Osteoblast (primary cell): ENCODE data around the gene DFFA. TPM values are rescaled to one million over a fixed set of nuclear protein-coding genes. Genes with fewer than 3 reads are reported as not detected.

Experiments
- DNase-seq: peaks from one replicate; pipeline ENCODE4 v3.0.0; 2011; ENCODE audit warnings: low spot score, mixed read lengths; ENCODE audit not compliant: insufficient read length; ENCODE audit errors: missing footprints
- H2AFZ ChIP-seq: 2 replicates; pipeline ENCODE4 v1.6.0; 2011; ENCODE audit warnings: mild to moderate bottlenecking, low read length
- H3K27ac ChIP-seq: 2 replicates; pipeline ENCODE4 v1.5.1; 2011; ENCODE audit warnings: mild to moderate bottlenecking, low read depth, low read length, moderate library complexity
- H3K27me3 ChIP-seq: 2 replicates; pipeline ENCODE4 v1.6.0; 2012; ENCODE audit warnings: mild to moderate bottlenecking, control low read depth, inconsistent platforms, low read length, moderate library complexity; ENCODE audit not compliant: insufficient read depth
- H3K36me3 ChIP-seq: 2 replicates; pipeline ENCODE4 v1.5.1; 2011; ENCODE audit warnings: mild to moderate bottlenecking, low read length, control low read depth, moderate library complexity; ENCODE audit not compliant: insufficient read depth
- H3K4me1 ChIP-seq: 2 replicates; pipeline ENCODE4 v1.5.1; 2011; ENCODE audit warnings: mild to moderate bottlenecking, low read length, control low read depth, moderate library complexity; ENCODE audit not compliant: insufficient read depth
- H3K4me2 ChIP-seq: 2 replicates; pipeline ENCODE4 v1.6.0; 2011; ENCODE audit warnings: mild to moderate bottlenecking, low read length; ENCODE audit not compliant: insufficient read depth
- H3K4me3 ChIP-seq: fragments of 200-600 bp; sonication (generic); 3 replicates; pipeline ENCODE4 v1.5.1; 2012; ENCODE audit warnings: mild to moderate bottlenecking, low read length, inconsistent platforms; ENCODE audit not compliant: insufficient read depth
- H3K79me2 ChIP-seq: 2 replicates; pipeline ENCODE4 v1.6.0; 2012; ENCODE audit warnings: mild to moderate bottlenecking, low read length, control low read depth, inconsistent platforms; ENCODE audit not compliant: insufficient read depth
- H3K9me3 ChIP-seq: 2 replicates; pipeline ENCODE4 v1.5.1; 2011; ENCODE audit warnings: low read depth, low read length, control low read depth
- H4K20me1 ChIP-seq: 2 replicates; pipeline ENCODE4 v1.6.0; 2012; ENCODE audit warnings: mild to moderate bottlenecking, low read length, control low read depth; ENCODE audit not compliant: insufficient read depth
- CTCF ChIP-seq: IDR thresholded peaks from 2 replicates; pipeline ENCODE4 v1.5.1; 2011; ENCODE audit warnings: mild to moderate bottlenecking, low read depth, low read length, moderate library complexity; ENCODE audit errors: extremely low read depth
- total RNA-seq: library from RNA; depleted of rRNA; stranded (reverse); fragments of >200 nt; gene quantifications from 2 replicates; pipeline ENCODE4 v1.2.3, GENCODE V29; 2012

Gene DFFA
- total RNA-seq, 1 donor: 27.9 TPM

- Histone ChIP-seq H3K4me3 (no peak overlapping the region), H3K79me2 (no peaks in the 10 kb centered on the region), H3K27me3 (no peaks in the 10 kb centered on the region), H4K20me1 (no peaks in the 10 kb centered on the region), H3K4me2 (peak overlapping the region; percentile 16), H3K9me3 (no peaks in the 10 kb centered on the region), H2AFZ (peak overlapping the region; percentile 53), H3K36me3 (peaks cover 5% of the 10 kb centered on the region), H3K4me1 (no peaks in the 10 kb centered on the region), H3K27ac (no peak overlapping the region)
- no peak for DNase-seq
- TF ChIP-seq CTCF: no peak
Measured at GRCh38 chr1:10444795-10445397, 27.4 kb downstream of the DFFA start.

DNA sequence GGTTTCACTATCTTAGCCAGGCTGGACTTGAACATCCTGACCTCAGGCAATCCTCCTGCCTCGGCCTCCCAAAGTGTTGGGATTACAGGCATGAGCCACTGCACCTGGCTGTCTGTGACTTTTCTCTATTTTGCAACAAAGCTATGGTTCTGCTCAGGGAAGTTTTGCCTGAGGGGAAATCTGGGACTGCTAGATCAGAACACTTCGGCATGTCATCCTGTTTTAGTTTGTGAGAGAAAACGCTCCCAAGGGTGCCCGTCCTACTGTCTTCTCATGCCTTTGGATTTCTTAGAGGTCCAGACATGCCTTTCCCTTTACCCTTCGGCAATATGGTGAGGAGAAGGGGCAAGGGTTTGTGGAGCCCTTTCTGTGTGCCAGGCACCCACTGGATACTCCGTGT is 28.1 kb downstream of the DFFA start:
- TF ChIP-seq CTCF: no peak
- Histone ChIP-seq H3K27ac (no peak overlapping the region), H3K27me3 (no peaks in the 10 kb centered on the region), H3K4me1 (no peaks in the 10 kb centered on the region), H3K9me3 (no peaks in the 10 kb centered on the region), H2AFZ (no peak overlapping the region), H3K36me3 (peaks cover 5% of the 10 kb centered on the region), H3K79me2 (no peaks in the 10 kb centered on the region), H4K20me1 (no peaks in the 10 kb centered on the region), H3K4me2 (no peak overlapping the region), H3K4me3 (no peak overlapping the region)
- no peak for DNase-seq

DNA sequence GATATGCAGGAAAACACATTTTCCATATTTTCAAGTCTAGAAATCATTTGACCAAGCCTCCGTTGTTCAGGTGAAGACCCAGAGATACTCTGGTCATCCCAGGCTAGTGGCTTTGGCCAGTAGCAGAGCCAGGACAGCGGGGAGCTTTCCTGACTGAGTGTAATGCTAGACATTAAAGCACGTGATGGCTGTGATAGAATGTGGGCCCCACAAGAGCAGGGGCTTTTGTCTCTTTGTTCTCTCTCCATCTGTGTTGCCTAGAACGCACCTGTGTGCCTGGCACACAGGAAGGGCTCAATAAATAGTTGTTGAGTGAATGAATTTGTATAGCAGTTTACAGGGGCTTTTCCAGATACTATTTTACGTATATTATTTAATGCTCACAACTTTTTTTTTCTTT is 31.5 kb downstream of the DFFA start:
- Histone ChIP-seq H3K4me2 (no peak overlapping the region), H3K27ac (no peak overlapping the region), H3K27me3 (no peaks in the 10 kb centered on the region), H2AFZ (no peak overlapping the region), H3K9me3 (no peaks in the 10 kb centered on the region), H4K20me1 (no peaks in the 10 kb centered on the region), H3K4me3 (no peak overlapping the region), H3K79me2 (no peaks in the 10 kb centered on the region), H3K4me1 (no peaks in the 10 kb centered on the region), H3K36me3 (peaks cover 5% of the 10 kb centered on the region)
- DNase-seq: no peak
- TF ChIP-seq CTCF: no peak

DNA sequence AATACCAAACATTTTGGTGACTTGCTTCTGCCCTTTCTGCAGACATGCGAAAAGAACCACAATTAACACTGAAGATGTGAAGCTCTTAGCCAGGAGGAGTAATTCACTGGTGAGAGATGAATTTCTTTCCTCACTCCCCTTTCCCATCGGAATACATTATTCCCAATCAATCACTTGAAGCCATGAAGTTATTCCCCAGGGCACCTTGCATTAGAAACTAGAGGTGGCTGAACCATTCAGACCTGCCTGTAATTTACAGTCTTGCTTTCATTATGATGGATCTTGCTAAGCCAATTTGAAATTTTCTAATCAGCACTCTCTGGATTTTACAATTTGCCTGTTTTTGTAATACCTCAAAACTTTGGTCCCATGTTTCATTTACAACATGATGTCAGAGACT is 32.0 kb downstream of the DFFA start:
- DNase-seq: no peak
- no peak overlapping the region for H2AFZ ChIP-seq
- H3K27ac ChIP-seq: no peak overlapping the region
- peaks cover 5% of the 10 kb centered on the region for H3K36me3 ChIP-seq
- H3K9me3 ChIP-seq: no peaks in the 10 kb centered on the region
- TF ChIP-seq CTCF: no peak
- H3K27me3 ChIP-seq: no peaks in the 10 kb centered on the region
- no peaks in the 10 kb centered on the region for H3K79me2 ChIP-seq
- no peaks in the 10 kb centered on the region for H4K20me1 ChIP-seq
- no peak overlapping the region for H3K4me2 ChIP-seq
- no peak overlapping the region for H3K4me3 ChIP-seq
- H3K4me1 ChIP-seq: no peaks in the 10 kb centered on the region
